Keratinocyte (primary cell): Measurements from ENCODE around the gene OR10H5. TPM values are rescaled to one million over a fixed set of nuclear protein-coding genes. Genes with fewer than 3 reads are reported as not detected.
"Not testable (repeated sequence)": the region's sequence is repeated elsewhere in the genome, so short reads cannot be mapped to it uniquely, and the experiment has no call there.

ENCODE experiments used
- DNase-seq: peaks from one replicate; pipeline ENCODE4 v3.0.0-alpha.2; 2011; ENCODE audit warnings: low read depth, missing footprints, low spot score
- FAIRE-seq: peaks from 2 replicates; lab custom pipeline; 2011; peaks lifted over from hg19 to GRCh38; lab: Jason Lieb, UNC
- H2AFZ ChIP-seq: 2 replicates; pipeline ENCODE4 v1.6.0; 2012; ENCODE audit warnings: low read length, control low read depth, inconsistent platforms; ENCODE audit not compliant: control insufficient read depth
- H3K27ac ChIP-seq: 2 replicates; pipeline ENCODE4 v1.5.1; 2011; ENCODE audit warnings: low read length; ENCODE audit not compliant: control insufficient read depth, insufficient read depth
- H3K27me3 ChIP-seq: 3 replicates; pipeline ENCODE4 v1.6.0; 2011; ENCODE audit warnings: low read length; ENCODE audit not compliant: control insufficient read depth, insufficient read depth; ENCODE audit errors: extremely low read depth
- H3K36me3 ChIP-seq, 2 experiments: 2 replicates in 1 of 2; 3 replicates in 1 of 2; pipeline ENCODE4 v1.5.1; 2011; ENCODE audit warnings: low read length in 2 of 2, mild to moderate bottlenecking in 1 of 2; ENCODE audit not compliant: control insufficient read depth in 2 of 2, insufficient read depth in 2 of 2; ENCODE audit errors: extremely low read depth in 1 of 2
- H3K4me1 ChIP-seq: 3 replicates; pipeline ENCODE4 v1.5.1; 2011; ENCODE audit warnings: low read length; ENCODE audit not compliant: control insufficient read depth, insufficient read depth; ENCODE audit errors: extremely low read depth
- H3K4me2 ChIP-seq: 3 replicates; pipeline ENCODE4 v1.6.0; 2011; ENCODE audit warnings: low read depth, low read length; ENCODE audit not compliant: control insufficient read depth, insufficient read depth; ENCODE audit errors: extremely low read depth
- H3K4me3 ChIP-seq, 3 experiments: fragments of 200-600 bp in 1 of 3; sonication (generic) in 1 of 3; 2 replicates in 2 of 3; 3 replicates in 1 of 3; pipeline ENCODE4 v1.5.1; 2011 to 2016; ENCODE audit warnings: low read length in 3 of 3, mild to moderate bottlenecking in 3 of 3, control low read depth in 2 of 3, inconsistent platforms in 1 of 3, low read depth in 1 of 3, mixed read lengths in 1 of 3, mixed run types in 1 of 3, moderate library complexity in 1 of 3; ENCODE audit not compliant: control insufficient read depth in 2 of 3, insufficient read depth in 2 of 3; ENCODE audit errors: extremely low read depth in 1 of 3
- H3K79me2 ChIP-seq: 2 replicates; pipeline ENCODE4 v1.6.0; 2012; ENCODE audit warnings: low read length; ENCODE audit not compliant: control insufficient read depth, insufficient read depth
- H3K9ac ChIP-seq: 3 replicates; pipeline ENCODE4 v1.6.0; 2011; ENCODE audit warnings: low read length; ENCODE audit not compliant: control insufficient read depth, insufficient read depth; ENCODE audit errors: extremely low read depth
- H3K9me1 ChIP-seq: 3 replicates; pipeline ENCODE4 v1.6.0; 2011; ENCODE audit warnings: low read length; ENCODE audit not compliant: control insufficient read depth, insufficient read depth; ENCODE audit errors: extremely low read depth
- H3K9me3 ChIP-seq: 2 replicates; pipeline ENCODE4 v1.5.1; 2012; ENCODE audit warnings: low read depth, low read length; ENCODE audit not compliant: control insufficient read depth
- H4K20me1 ChIP-seq: 3 replicates; pipeline ENCODE4 v1.6.0; 2011; ENCODE audit warnings: low read length; ENCODE audit not compliant: control insufficient read depth, insufficient read depth; ENCODE audit errors: extremely low read depth
- EZH2 ChIP-seq: IDR thresholded peaks from one replicate; pipeline ENCODE4 v1.6.1; 2012; ENCODE audit warnings: inconsistent platforms, mild to moderate bottlenecking, low read length, moderate library complexity
- dilution Hi-C: fragments of 300-500 bp; cut with MboI; formaldehyde crosslinking; loops from one replicate; pipeline ENCODE4 v1.7.0; 2020; ENCODE audit warnings: low sequenced_read_pairs; ENCODE audit not compliant: extremely low pct_ligation_motif_present
- polyA plus RNA-seq, 5 experiments: library from polyadenylated mRNA; depleted of rRNA in 3 of 5; stranded (reverse) in 3 of 5; stranded (forward) in 1 of 5; unstranded in 1 of 5; fragments of >200 nt; gene quantifications; 1 replicate in 1 of 5; 2 replicates in 3 of 5; 3 replicates in 1 of 5; pipeline versions ENCODE4 v1.2.1 to v1.2.3, GENCODE V29; 2011 to 2012; ENCODE audit warnings: missing spikeins in 2 of 5, low read depth in 1 of 5, low replicate concordance in 1 of 5
- TF ChIP-seq, protein P1 (sequence below), 3 experiments: IDR thresholded peaks in 1 of 3; conservative IDR thresholded peaks in 1 of 3; optimal IDR thresholded peaks in 1 of 3; 2 replicates in 2 of 3; 3 replicates in 1 of 3; pipeline versions ENCODE3 to v1.5.1; 2011; ENCODE audit warnings: low read length in 3 of 3, mild to moderate bottlenecking in 3 of 3, moderate library complexity in 2 of 3, control low read depth in 1 of 3, inconsistent platforms in 1 of 3; ENCODE audit not compliant: insufficient read depth in 2 of 3; ENCODE audit errors: extremely low read depth in 1 of 3

Gene OR10H5
- polyA plus RNA-seq, 1 donor (not counting 4 experiments of a cell fraction or from before 2014, with no cell fraction given) = not detected

DNA sequence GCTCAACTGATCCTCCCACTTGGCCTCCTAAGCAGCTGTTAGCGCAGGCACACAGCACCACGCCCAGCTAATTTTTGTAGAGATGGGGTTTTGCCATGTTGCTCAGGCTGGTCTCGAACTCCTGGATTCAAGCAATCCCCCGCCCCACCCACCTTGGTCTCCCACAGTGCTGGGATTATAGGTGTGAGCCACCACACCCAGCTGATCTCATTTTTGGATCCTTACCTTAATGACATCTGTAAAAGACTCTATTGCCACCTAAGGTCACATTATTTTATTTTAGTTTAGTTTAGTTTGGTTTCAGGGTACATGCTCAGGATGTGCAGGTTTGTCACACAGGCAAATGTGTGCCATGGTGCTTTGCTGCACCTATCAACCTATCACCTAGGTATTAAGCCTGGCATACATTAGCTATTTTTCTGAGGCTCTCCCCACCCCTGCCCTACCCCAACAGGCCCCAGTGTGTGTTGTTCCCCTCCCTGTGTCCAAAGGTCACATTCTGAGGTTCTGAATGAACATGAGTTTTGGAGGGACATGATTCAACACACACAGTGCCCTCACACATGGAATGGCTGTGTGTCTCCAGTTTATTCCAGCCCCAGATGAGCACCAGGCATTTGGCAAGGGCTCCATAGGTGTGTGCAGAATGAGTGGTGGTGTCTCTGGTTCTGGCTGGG is 1.3 kb downstream of the OR10H5 start:
- Histone ChIP-seq H3K27me3 (no peaks in the 10 kb centered on the region), H3K9ac (no peak overlapping the region), H3K9me1 (no peaks in the 10 kb centered on the region), H3K79me2 (no peaks in the 10 kb centered on the region), H3K4me3 (no peak overlapping the region), H3K4me1 (no peaks in the 10 kb centered on the region), H4K20me1 (no peaks in the 10 kb centered on the region), H3K36me3 (no peaks in the 10 kb centered on the region), H2AFZ (no peak overlapping the region), H3K9me3 (no peaks in the 10 kb centered on the region), H3K27ac (no peak overlapping the region), H3K4me2 (no peak overlapping the region)
- FAIRE-seq (no peak), DNase-seq (no peak)
- TF ChIP-seq EZH2 = no peak
- TF ChIP-seq, protein P1, sequence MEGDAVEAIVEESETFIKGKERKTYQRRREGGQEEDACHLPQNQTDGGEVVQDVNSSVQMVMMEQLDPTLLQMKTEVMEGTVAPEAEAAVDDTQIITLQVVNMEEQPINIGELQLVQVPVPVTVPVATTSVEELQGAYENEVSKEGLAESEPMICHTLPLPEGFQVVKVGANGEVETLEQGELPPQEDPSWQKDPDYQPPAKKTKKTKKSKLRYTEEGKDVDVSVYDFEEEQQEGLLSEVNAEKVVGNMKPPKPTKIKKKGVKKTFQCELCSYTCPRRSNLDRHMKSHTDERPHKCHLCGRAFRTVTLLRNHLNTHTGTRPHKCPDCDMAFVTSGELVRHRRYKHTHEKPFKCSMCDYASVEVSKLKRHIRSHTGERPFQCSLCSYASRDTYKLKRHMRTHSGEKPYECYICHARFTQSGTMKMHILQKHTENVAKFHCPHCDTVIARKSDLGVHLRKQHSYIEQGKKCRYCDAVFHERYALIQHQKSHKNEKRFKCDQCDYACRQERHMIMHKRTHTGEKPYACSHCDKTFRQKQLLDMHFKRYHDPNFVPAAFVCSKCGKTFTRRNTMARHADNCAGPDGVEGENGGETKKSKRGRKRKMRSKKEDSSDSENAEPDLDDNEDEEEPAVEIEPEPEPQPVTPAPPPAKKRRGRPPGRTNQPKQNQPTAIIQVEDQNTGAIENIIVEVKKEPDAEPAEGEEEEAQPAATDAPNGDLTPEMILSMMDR (optimal IDR thresholded peaks at IDR 0.05 in 1 of 3, IDR thresholded peaks at IDR 0.05 in 1 of 3, conservative IDR thresholded peaks at IDR 0.05 in 1 of 3; ENCODE audit: extremely low read depth in 1 of 3, insufficient read depth in 2 of 3, low read length in 3 of 3) = no peak
- dilution Hi-C loops = no loop called here

DNA sequence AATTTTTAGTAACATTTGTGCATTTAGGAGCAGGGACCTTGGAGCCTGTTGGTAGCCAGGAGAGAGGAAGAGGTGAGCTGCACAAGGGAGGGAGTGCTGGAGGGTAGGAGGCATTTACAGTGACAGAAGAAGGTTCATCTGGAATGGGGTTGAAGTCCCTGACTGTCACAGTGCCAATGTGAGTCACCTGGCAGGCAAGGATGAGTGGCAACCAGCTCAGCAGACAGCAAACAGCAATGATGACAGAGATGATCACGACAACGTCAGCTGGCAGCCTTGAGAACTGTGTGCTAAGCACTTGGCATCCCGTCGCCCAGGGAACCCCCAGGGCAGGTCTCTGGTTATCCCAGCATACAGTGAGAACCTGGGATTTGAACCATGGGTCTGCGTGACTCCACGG is 2.6 kb downstream of the OR10H5 start:
- no peak overlapping the region for H3K9ac ChIP-seq
- dilution Hi-C loops = no loop called here
- no peak overlapping the region for H2AFZ ChIP-seq
- TF ChIP-seq, protein P1 (optimal IDR thresholded peaks at IDR 0.05 in 1 of 3, IDR thresholded peaks at IDR 0.05 in 1 of 3, conservative IDR thresholded peaks at IDR 0.05 in 1 of 3; ENCODE audit: extremely low read depth in 1 of 3, insufficient read depth in 2 of 3, low read length in 3 of 3) = no peak
- no peak for TF ChIP-seq EZH2
- no peak overlapping the region for H3K4me3 ChIP-seq
- no peaks in the 10 kb centered on the region for H4K20me1 ChIP-seq
- FAIRE-seq (no peak), DNase-seq (no peak)
- no peaks in the 10 kb centered on the region for H3K4me1 ChIP-seq
- no peaks in the 10 kb centered on the region for H3K27me3 ChIP-seq
- no peaks in the 10 kb centered on the region for H3K9me1 ChIP-seq
- no peak overlapping the region for H3K27ac ChIP-seq
- H3K79me2 ChIP-seq = no peaks in the 10 kb centered on the region
- no peaks in the 10 kb centered on the region for H3K9me3 ChIP-seq
- no peak overlapping the region for H3K4me2 ChIP-seq
- H3K36me3 ChIP-seq = no peaks in the 10 kb centered on the region

- H3K4me3 ChIP-seq, H3K27me3 ChIP-seq, H3K36me3 ChIP-seq, H3K9me1 ChIP-seq, H3K4me1 ChIP-seq, H3K27ac ChIP-seq, dilution Hi-C loops, H4K20me1 ChIP-seq, H3K79me2 ChIP-seq, H3K4me2 ChIP-seq, H3K9me3 ChIP-seq, DNase-seq, H2AFZ ChIP-seq, H3K9ac ChIP-seq, FAIRE-seq: not testable (repeated sequence)
Observed at GRCh38 chr19:15794279-15794678, 6.8 kb downstream of the OR10H5 start.
